HG02970 (cell line): ENCODE data around the gene DLK1.

Source experiments
- ATAC-seq: cut with Tn5 transposase; IDR thresholded peaks from one replicate; pipeline ENCODE4 v1.9.1; 2021; ENCODE audit warnings: mild to moderate bottlenecking, moderate library complexity, moderate number of reproducible peaks; ENCODE audit not compliant: unreplicated experiment, low FRiP score

DLK1 gene

DNA sequence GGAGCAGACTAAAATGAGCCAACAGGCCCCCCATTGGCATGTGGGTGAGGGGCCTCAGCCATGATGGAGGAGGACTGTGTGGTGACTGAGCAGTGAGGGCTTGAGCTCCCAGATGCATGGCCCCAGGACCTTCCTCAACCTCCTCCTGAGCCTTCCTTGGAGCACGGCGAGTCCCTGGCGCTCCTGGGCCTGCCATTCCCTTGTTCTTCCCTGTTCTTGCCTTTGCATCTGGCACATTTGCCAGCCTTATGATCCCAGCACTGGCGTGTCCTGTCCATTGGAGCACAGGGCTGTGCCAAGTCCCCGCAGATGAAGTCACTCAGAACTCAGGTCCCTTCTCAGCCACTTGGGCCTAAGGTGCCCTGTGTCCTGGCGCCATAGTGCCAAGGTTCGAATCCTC lies 58.9 kb downstream of the DLK1 start:
- ATAC-seq: no peak

DNA sequence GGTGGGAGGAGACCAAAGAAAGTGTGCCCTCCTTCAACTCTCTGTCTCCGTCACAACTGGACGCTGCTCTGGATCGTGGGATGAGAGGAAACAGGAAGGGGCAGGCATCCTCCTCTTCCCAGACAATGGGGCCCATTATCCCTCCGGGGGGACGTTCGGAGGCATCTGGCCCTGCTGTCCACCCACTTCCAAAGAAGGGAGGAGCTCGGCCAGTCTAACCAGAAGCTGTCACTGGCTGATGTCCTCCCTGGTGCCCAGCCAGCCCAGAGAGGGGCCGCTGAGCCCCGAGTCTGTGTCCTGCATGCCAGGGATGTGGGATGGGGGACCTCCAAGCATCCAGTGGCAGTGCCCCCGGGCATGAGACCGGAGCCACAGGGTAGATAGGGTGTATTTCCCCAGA lies 59.4 kb downstream of the DLK1 start:
- no peak for ATAC-seq

DNA sequence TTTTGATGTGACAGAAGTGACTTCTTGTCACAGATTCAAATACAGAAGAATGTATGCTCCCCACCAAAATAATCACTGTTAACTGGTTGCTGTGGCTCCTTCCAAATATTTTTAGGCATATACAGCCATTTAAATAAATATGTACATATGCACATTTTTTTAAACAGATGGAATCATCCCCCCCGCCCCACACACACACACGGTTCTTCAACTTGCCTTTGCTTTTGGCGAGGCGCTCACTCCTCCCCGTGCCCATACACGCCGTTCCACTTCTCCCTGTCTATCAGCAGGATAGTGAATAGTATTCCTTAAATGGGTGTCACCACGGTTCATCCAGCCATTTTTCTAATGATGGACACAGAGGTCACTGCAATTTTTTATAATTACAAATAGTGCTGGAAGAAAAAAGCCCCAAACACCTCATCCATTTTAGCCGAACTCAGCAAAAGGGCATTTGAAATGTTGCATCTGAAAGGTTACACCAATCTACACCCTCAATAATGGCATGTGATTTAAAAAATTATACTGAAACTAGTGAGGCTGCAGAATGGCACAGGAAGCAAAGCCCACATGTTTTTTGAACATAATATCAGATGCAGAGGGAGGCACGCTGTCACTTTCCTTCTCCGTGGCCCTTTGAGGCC lies 60.0 kb downstream of the DLK1 start:
- no peak for ATAC-seq

DNA sequence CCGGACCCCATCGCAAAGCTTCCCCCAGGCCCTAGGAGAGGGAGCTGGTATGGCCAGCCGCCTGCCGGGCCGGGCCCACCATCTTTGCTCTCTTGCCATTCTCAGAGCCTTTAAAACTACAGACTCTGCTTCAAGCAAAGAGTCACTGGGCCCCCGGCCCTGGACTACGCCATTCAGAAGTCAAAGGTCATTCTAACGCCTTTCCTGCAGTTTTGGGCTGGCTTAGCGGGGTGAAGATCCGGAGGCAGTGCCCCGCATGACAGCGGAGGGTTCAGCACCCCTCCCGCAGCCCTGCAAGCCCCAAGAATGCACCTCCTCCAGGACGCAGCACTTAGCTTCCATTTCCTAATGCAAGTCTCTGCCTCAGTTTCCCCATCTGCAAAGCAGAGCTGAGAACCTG lies 61.0 kb downstream of the DLK1 start:
- no peak for ATAC-seq
